HepG2 (cell line): ENCODE data around the gene TOMM6. TPM values are rescaled to one million over a fixed set of nuclear protein-coding genes. Genes with fewer than 3 reads are reported as not detected.

Source experiments
- ATAC-seq: fragments of 200-7000 bp; cut with Tn5 transposase; 3 replicates; pipeline ENCODE4 v1.9.1; 2020; ENCODE audit warnings: mild to moderate bottlenecking, moderate library complexity
- BruUV-seq: library from RNA; stranded (reverse); fragments of 400-500 nt; replicated peaks from 2 replicates; lab custom pipeline; 2021; lab: Mats Ljungman, UMichigan
- CTCF ChIA-PET: fragments of 300-600 bp; formaldehyde crosslinking; extraction: SDS; loops from one replicate; lab custom pipeline; 2021; ENCODE audit warnings: low total read pairs, inconsistent platforms, low intra/inter-chr PET ratio; lab: Yijun Ruan, JAX
- POLR2A ChIA-PET: fragments of 350-600 bp; sonication (Branson Sonifier 250); formaldehyde crosslinking; loops from one replicate; lab custom pipeline; 2020; ENCODE audit warnings: antibody characterized with exemption, inconsistent platforms; lab: Yijun Ruan, JAX
- DNase-seq: peaks from one replicate; pipeline ENCODE4 v3.0.0-alpha.2; 2015; ENCODE audit warnings: low spot score
- FAIRE-seq: peaks from 3 replicates; lab custom pipeline; 2011; peaks lifted over from hg19 to GRCh38; lab: Jason Lieb, UNC
- H2AFZ ChIP-seq: one replicate; pipeline ENCODE4 v1.6.1; 2011; ENCODE audit warnings: low read length, inconsistent platforms
- H3K27ac ChIP-seq: fragments of 300-600 bp; 3 replicates; pipeline ENCODE4 v1.8.0; 2011; ENCODE audit warnings: mixed run types, mild to moderate bottlenecking, mixed read lengths, low read length, inconsistent platforms; ENCODE audit not compliant: insufficient read depth; ENCODE audit errors: extremely low read length
- H3K27me3 ChIP-seq, 2 experiments: fragments of 200-600 bp in 1 of 2; 2 replicates in 1 of 2; 3 replicates in 1 of 2; pipeline versions ENCODE4 v1.6.0 to v1.8.0; 2011; ENCODE audit warnings: low read length in 2 of 2, mild to moderate bottlenecking in 2 of 2, moderate library complexity in 2 of 2, inconsistent platforms in 1 of 2; ENCODE audit not compliant: insufficient read depth in 2 of 2, control insufficient read depth in 1 of 2
- H3K36me3 ChIP-seq, 2 experiments: fragments of 200-600 bp in 1 of 2; replicated peaks in 1 of 2; 2 replicates in 1 of 2; 3 replicates in 1 of 2; pipeline versions ENCODE4 v1.5.1 to v1.8.0; 2011; ENCODE audit warnings: low read length in 2 of 2, inconsistent platforms in 1 of 2; ENCODE audit not compliant: insufficient read depth in 2 of 2, control insufficient read depth in 1 of 2
- H3K4me1 ChIP-seq: 2 replicates; pipeline ENCODE4 v1.5.1; 2012; ENCODE audit warnings: low read length, inconsistent platforms; ENCODE audit not compliant: insufficient read depth
- H3K4me2 ChIP-seq: 2 replicates; pipeline ENCODE4 v1.6.0; 2011; ENCODE audit warnings: low read depth, low read length, inconsistent platforms
- H3K4me3 ChIP-seq, 3 experiments: fragments of 200-600 bp in 1 of 3; sonication (generic), shearing (Covaris generic) in 1 of 3; replicated peaks in 1 of 3; 2 replicates each; pipeline ENCODE4 v1.5.1; 2011 to 2016; ENCODE audit warnings: low read length in 3 of 3, inconsistent platforms in 2 of 3, low read depth in 2 of 3, mild to moderate bottlenecking in 2 of 3, control low read depth in 1 of 3, mixed read lengths in 1 of 3; ENCODE audit not compliant: insufficient read depth in 1 of 3
- H3K79me2 ChIP-seq: one replicate; pipeline ENCODE4 v1.6.1; 2011; ENCODE audit warnings: low read length, inconsistent platforms; ENCODE audit not compliant: insufficient read depth
- H3K9ac ChIP-seq: 2 replicates; pipeline ENCODE4 v1.6.0; 2011; ENCODE audit warnings: mild to moderate bottlenecking, low read depth, low read length, inconsistent platforms; ENCODE audit not compliant: insufficient read depth
- H3K9me3 ChIP-seq: 2 replicates; pipeline ENCODE4 v1.5.1; 2012; ENCODE audit warnings: mild to moderate bottlenecking, low read length
- H4K20me1 ChIP-seq: 2 replicates; pipeline ENCODE4 v1.6.0; 2011; ENCODE audit warnings: inconsistent platforms, mild to moderate bottlenecking, low read length, moderate library complexity; ENCODE audit not compliant: insufficient read depth
- CCAR2 ChIP-seq: fragments of 200-400 bp; formaldehyde crosslinking; optimal IDR thresholded peaks from 2 replicates; pipeline ENCODE3; 2018; ENCODE audit warnings: low read depth, mild to moderate bottlenecking, low read length, moderate library complexity
- POLR2G ChIP-seq: fragments of 200-400 bp; formaldehyde crosslinking; IDR thresholded peaks from 2 replicates; pipeline ENCODE4 v1.6.1; 2018; ENCODE audit warnings: mild to moderate bottlenecking, low read depth, low read length, moderate library complexity
- ZBTB21 ChIP-seq: sonication (generic); formaldehyde crosslinking; IDR thresholded peaks from 2 replicates; pipeline ENCODE4 v1.4.0; 2020; ENCODE audit warnings: missing genetic modification reagents
- ZMYM3 ChIP-seq: sonication (generic); formaldehyde crosslinking; IDR thresholded peaks from 2 replicates; pipeline ENCODE4 v1.5.1; 2020; ENCODE audit warnings: mild to moderate bottlenecking, missing genetic modification reagents
- ZNF629 ChIP-seq: sonication (generic); formaldehyde crosslinking; conservative IDR thresholded peaks from 2 replicates; pipeline ENCODE4 v1.5.0; 2020; ENCODE audit warnings: missing genetic modification reagents
- WGBS: methylation state at CpG from one replicate; pipeline ENCODE4 v1.1.6; 2017; ENCODE audit warnings: low lambda C conversion rate; 5-methylcytosine and 5-hydroxymethylcytosine counted together
- in situ Hi-C: cut with HindIII; loops from 2 replicates; pipeline ENCODE4 v1.10.0; 2017; ENCODE audit warnings: low pct_unique_long_range_greater_than_20kb; ENCODE audit not compliant: extremely low pct_ligation_motif_present
- intact Hi-C: fragments of 100-400 bp; cut with micrococcal nuclease; formaldehyde crosslinking; loops from one replicate; pipeline ENCODE4 v1.10.0; 2022; ENCODE audit not compliant: unreplicated experiment
- polyA plus RNA-seq, 8 experiments: library from polyadenylated mRNA; depleted of rRNA in 3 of 8; stranded (reverse) in 7 of 8; unstranded in 1 of 8; fragments of >200 nt; fragmentation: Illumina TruSeq in 4 of 8; extraction: Trizol in 4 of 8; gene quantifications; 2 replicates each; pipeline versions ENCODE4 v1.2.1 to v1.2.3, GENCODE V29; 2011 to 2016; ENCODE audit warnings: low read depth in 4 of 8, missing spikeins in 1 of 8, mixed read lengths in 1 of 8; ENCODE audit not compliant: insufficient read depth in 1 of 8
- total RNA-seq, 5 experiments: library from RNA; depleted of rRNA; stranded (reverse); fragments of >200 nt; fragmentation: Illumina TruSeq; extraction: Trizol; gene quantifications; 2 replicates each; pipeline ENCODE4 v1.2.3, GENCODE V29; 2016; ENCODE audit warnings: low read depth in 1 of 5
- TF ChIP-seq, protein P1 (sequence below): sonication (generic); formaldehyde crosslinking; IDR thresholded peaks from 2 replicates; pipeline ENCODE4 v1.5.0; 2020; ENCODE audit warnings: missing genetic modification reagents

The TOMM6 gene
- total and polyA plus RNA-seq, 2 of the 13 experiments (the other 11 are each of a cell fraction or from before 2014, with no cell fraction given), result 320 to 321 TPM

DNA sequence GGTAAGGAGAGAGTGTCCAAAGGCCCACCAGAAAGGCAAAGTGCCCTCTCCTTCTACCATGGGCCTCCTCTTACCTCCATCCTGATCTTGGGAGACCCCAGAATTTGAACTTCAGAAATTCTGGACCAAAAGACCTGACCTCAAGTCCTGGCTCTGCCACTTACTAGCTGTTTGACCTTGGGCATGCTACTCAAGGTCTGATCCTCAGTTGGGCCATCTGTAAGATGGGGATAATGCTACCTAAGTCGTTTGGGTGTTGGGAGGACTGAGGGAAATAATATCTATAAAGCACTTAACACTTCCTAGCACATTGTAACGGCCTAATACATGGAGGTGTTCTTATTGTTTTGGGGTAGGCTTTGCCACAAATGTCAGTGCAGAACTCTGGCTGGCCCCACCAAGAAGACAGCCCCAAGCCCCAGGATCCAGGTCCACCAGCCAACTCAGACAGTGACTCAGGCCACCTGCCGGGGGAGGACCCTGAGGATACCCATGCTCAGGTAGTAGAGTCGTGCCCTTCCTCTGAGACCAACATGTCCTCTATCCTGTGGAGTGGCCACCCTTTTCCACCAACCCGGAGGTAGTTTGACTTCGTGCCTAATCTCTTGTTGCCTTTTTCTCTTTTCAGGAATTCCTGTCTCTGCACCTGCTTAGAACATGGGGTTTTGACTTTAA lies 4.3 kb upstream of the TOMM6 start:
- H3K4me1 ChIP-seq, result peaks cover 31% of the 10 kb centered on the region
- FAIRE-seq (no peak), DNase-seq (no peak)
- no peak overlapping the region for H3K9ac ChIP-seq
- H3K4me2 ChIP-seq, result no peak overlapping the region
- in situ Hi-C loops, result loop anchor here (5.0 to 25.0 kb wide), 2 partner anchors 264 to 429 kb away; partner anchors contain the start of gene MRPS10
- 69% methylated on average over 5 of the region's 6 CpGs for WGBS
- H3K9me3 ChIP-seq, result no peaks in the 10 kb centered on the region
- H3K36me3 ChIP-seq, result no peaks in the 10 kb centered on the region
- TF ChIP-seq ZNF629 (CRISPR knock-in tag), result peak; percentile 84
- peak; percentile 48; the same call in 1 of the 2 replicates for TF ChIP-seq ZMYM3 (CRISPR knock-in tag)
- TF ChIP-seq, protein P1, sequence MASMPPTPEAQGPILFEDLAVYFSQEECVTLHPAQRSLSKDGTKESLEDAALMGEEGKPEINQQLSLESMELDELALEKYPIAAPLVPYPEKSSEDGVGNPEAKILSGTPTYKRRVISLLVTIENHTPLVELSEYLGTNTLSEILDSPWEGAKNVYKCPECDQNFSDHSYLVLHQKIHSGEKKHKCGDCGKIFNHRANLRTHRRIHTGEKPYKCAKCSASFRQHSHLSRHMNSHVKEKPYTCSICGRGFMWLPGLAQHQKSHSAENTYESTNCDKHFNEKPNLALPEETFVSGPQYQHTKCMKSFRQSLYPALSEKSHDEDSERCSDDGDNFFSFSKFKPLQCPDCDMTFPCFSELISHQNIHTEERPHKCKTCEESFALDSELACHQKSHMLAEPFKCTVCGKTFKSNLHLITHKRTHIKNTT (CRISPR knock-in tag), result no peak
- TF ChIP-seq POLR2G, result 0 out of 2 replicates have a peak, but pooled peaks have one; percentile 14
- no peak for TF ChIP-seq ZBTB21 (CRISPR knock-in tag)
- no peak for TF ChIP-seq CCAR2
- TF ChIP-seq, all 625 proteins: peak for 3
- ChIA-PET POLR2A (no interaction called here), CTCF (no interaction called here)
- H3K79me2 ChIP-seq, result peaks cover 14% of the 10 kb centered on the region
- no peak overlapping the region for H3K27ac ChIP-seq
- intact Hi-C loops, result loop anchor here (5.0 kb wide), 1 partner anchor 154 kb away; no protein-coding TSS in a partner anchor
- no peak overlapping the region for H2AFZ ChIP-seq
- H3K27me3 ChIP-seq, result no peaks in the 10 kb centered on the region; a peak in 2 of 5 replicates
- H3K4me3 ChIP-seq, result no peak overlapping the region
- no TSS peak for BruUV-seq
- no peaks in the 10 kb centered on the region for H4K20me1 ChIP-seq
- no peak for ATAC-seq
